GM13976 (cell line): ENCODE measurements around the gene FBXL16.
A peak's percentile ranks its signal among the peaks of the same experiment; 100 is the strongest.

Source experiments
- DNase-seq: peaks from one replicate; pipeline ENCODE4 v3.0.0; 2012; ENCODE audit warnings: low spot score
- in situ Hi-C: fragments of 300-500 bp; cut with MboI; formaldehyde crosslinking; loops from one replicate; pipeline ENCODE4 v1.12.0; 2022; ENCODE audit warnings: low sequenced_read_pairs, mixed read lengths, inconsistent platforms; ENCODE audit not compliant: unreplicated experiment
- TF ChIP-seq, protein P1 (sequence below): IDR thresholded peaks from 2 replicates; pipeline ENCODE4 v1.5.1; 2012; ENCODE audit warnings: borderline replicate concordance, mild to moderate bottlenecking; ENCODE audit not compliant: insufficient read depth; ENCODE audit errors: extremely low read depth, missing control alignments, control extremely low read depth

Gene FBXL16

DNA sequence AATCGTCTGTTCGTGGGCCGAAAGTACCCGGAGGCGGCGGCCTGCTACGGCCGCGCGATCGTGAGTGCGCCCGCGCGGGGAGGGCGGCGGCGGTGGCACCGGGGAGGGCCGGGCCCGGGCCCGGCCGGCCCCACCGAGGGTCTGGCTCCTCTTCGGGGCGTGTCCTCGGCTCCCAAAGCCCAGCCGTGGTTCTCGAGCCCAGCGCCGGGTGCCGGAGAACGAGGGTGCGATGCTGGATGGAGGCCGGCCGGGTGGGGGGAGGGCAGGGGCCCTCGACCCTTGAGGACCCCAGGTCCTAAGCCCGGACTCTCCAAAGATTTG lies 25.0 kb downstream of the FBXL16 start:
- TF ChIP-seq, protein P1, sequence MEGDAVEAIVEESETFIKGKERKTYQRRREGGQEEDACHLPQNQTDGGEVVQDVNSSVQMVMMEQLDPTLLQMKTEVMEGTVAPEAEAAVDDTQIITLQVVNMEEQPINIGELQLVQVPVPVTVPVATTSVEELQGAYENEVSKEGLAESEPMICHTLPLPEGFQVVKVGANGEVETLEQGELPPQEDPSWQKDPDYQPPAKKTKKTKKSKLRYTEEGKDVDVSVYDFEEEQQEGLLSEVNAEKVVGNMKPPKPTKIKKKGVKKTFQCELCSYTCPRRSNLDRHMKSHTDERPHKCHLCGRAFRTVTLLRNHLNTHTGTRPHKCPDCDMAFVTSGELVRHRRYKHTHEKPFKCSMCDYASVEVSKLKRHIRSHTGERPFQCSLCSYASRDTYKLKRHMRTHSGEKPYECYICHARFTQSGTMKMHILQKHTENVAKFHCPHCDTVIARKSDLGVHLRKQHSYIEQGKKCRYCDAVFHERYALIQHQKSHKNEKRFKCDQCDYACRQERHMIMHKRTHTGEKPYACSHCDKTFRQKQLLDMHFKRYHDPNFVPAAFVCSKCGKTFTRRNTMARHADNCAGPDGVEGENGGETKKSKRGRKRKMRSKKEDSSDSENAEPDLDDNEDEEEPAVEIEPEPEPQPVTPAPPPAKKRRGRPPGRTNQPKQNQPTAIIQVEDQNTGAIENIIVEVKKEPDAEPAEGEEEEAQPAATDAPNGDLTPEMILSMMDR, result no peak
- no peak for DNase-seq
- in situ Hi-C loops, result no loop called here

DNA sequence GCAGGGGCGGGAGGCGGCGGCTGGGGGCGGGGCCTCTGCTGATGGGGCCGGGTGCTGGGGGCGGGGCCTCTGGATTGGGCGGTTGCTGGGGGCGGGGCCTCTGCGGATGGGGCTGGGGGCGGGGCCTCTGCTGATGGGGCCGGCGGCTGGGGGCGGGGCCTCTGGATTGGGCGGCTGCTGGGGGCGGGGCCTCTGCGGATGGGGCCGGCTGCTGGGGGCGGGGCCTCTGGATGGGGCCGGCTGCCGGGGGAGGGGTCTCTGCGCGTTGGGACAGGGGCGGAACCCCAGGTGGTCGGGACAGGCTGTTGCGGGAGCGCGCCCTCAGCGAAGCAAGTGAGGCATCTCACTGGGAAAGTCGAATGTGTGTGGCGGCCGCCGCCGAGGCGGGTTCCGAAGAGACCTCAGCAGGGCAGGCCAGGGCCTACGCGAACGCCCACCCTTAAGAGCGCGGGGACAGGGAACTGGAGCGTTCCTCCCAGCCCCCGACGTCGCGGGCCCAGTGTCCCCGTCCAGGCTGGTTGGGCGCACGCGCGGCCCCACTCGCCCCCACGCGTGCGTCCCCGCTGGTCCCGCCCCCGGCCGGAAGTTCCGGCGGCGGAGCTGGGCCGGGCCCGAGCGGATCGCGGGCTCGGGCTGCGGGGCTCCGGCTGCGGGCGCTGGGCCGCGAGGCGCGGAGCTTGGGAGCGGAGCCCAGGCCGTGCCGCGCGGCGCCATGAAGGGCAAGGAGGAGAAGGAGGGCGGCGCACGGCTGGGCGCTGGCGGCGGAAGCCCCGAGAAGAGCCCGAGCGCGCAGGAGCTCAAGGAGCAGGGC lies 25.6 kb downstream of the FBXL16 start, which contains the start of gene STUB1:
Gene STUB1 (plus strand): TSS at position 597 of the 811 bp plus-strand sequence. CDS start 116 bp downstream, at position 713.
- TF ChIP-seq, protein P1, result no peak
- peak; percentile 89 for DNase-seq
- in situ Hi-C loops, result no loop called here

DNA sequence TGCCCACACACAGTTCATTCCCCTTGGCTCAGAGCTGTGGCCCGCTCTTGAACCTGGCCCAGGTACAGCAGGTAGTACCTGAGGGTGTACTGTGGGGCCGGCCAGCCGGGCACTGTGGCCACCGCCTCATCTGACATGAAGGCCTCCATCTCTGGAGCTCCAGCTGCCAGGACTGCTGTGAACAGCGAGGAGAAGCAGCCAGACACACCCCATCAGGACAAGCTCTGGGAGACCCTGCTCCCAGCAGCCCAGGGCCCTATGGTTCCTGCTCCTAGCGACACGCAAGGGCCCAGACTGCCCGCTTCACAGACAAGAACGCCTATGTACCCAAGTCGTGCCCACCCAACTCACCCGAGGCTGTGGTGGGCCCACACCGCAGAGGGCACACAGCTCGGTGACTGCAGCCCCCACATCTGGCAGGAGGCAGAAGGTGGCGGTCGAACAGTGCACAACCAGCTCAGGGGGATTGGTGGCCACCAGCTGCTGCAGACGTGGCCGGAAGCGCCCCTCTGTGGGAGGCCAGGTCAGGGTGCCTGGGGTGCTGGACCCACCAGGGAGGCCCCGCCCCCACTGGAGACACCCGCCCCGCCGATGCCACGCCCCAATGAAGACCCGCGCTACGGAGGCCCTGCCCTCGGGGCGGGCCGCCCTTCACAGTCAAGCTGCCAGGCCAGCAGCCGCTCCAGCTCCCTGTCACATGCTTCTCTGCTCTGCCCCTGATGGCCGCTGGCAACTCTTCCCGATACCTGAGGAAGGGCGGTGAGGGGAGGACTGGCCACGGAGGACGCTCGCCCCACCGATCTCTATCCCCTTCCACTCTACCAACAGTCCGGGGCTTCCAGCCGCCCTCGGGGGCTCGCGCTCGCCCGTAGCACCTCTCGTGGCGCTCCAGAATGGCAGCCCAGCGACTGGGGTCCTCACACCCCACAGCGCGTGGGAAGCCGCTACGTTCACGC lies 26.5 kb downstream of the FBXL16 start:
- in situ Hi-C loops, result no loop called here

DNA sequence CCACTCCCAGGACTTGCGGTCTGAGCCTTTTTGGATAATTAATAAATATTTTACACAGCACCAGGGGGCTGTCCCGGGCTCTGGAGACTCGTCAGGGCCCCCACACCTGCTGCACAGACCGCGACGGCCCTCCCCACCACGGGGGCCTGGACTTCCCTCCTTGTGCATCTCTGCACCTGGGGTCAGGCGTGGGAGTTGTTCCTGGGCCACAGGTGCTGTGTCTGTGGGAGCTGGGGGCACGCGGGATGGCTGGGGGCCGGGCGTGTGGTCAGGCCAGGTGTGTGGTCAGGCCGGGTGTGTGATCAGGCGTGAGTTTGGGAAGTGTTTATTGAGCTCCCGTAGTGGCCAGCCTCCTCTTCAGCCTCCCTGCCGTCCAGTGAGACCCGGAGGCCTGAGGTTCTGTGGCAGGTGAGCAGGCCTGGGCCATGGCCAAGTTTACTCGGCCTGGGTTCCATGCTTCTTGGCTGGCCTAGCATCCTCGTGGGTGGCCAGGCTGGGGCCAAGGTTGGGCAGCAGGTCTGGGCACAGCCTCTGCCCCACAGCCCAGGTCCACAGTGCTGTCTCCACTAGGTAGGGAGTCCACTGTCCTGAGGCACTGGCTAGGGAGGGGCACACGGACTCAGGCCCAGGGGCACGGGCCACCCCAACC lies 27.3 kb downstream of the FBXL16 start:
- in situ Hi-C loops, result no loop called here
- DNase-seq, result no peak
- TF ChIP-seq, protein P1, result no peak

More for the DNA sequence above, 26.5 kb downstream of the FBXL16 start:
- TF ChIP-seq, protein P1, result no peak
- DNase-seq, result peak; percentile 64

DNA sequence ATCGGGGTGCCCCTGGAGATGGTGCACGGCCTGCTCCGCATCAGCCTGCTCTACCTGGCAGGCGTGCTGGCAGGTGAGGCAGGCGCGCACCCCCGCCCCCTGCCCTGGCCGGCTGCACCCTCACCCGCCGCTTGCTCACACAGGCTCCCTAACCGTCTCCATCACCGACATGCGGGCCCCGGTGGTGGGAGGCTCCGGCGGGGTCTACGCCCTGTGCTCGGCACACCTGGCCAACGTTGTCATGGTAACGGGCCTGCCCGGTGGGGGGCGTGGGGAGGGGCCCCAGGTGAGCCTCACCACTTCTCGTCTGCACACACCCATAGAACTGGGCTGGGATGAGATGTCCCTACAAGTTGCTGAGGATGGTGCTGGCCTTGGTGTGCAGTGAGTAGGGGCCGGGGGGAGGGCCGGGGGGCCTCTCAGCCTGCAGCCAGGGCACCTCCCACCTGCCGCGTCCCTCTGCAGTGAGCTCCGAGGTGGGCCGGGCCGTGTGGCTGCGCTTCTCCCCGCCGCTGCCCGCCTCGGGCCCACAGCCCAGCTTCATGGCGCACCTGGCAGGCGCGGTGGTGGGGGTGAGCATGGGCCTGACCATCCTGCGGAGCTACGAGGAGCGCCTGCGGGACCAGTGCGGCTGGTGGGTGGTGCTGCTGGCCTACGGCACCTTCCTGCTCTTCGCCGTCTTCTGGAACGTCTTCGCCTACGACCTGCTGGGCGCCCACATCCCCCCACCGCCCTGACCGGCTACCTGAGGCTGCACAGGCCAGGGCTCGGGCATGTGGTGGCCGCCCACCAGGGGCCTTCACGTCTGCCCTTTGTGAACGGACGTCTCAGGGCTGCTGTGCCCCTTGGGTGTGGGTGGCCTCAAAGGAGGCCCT lies 28.0 kb downstream of the FBXL16 start:
- DNase-seq, result no peak
- in situ Hi-C loops, result no loop called here
- TF ChIP-seq, protein P1, result no peak
